Myocyte (in vitro differentiated cells): ENCODE results near the gene PPP1CB. TPM values are rescaled to one million over a fixed set of nuclear protein-coding genes. Genes with fewer than 3 reads are reported as not detected.
A peak's percentile ranks its signal among the peaks of the same experiment; 100 is the strongest.

ENCODE experiments used
- DNase-seq: peaks from one replicate; pipeline ENCODE4 v3.0.0-alpha.2; 2012; ENCODE audit warnings: low read depth
- total RNA-seq: library from RNA; depleted of rRNA; stranded (reverse); fragments of >200 nt; gene quantifications from 2 replicates; pipeline ENCODE4 v1.2.3, GENCODE V29; 2014

The PPP1CB gene
- total RNA-seq, 1 donor from 2014 or later = 270 TPM

DNA sequence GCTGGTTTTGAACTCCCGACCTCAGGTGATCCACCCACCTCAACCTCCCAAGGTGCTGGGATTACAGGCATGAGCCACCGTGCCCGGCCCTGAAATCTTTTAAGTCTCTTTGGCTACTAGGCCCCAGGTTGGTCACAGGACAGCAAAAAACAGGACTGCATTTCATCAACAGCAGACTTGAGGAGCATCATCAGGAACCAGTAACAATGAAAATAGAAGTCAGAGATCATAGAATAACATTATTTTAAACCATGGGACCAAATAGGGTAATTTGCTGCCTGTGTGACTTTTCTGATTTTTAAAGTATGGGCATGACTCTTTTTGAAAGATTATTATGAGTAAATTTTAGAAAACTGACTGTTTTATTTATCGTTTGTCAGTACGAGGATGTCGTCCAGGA lies 24.8 kb downstream of the PPP1CB start:
- DNase-seq = no peak

DNA sequence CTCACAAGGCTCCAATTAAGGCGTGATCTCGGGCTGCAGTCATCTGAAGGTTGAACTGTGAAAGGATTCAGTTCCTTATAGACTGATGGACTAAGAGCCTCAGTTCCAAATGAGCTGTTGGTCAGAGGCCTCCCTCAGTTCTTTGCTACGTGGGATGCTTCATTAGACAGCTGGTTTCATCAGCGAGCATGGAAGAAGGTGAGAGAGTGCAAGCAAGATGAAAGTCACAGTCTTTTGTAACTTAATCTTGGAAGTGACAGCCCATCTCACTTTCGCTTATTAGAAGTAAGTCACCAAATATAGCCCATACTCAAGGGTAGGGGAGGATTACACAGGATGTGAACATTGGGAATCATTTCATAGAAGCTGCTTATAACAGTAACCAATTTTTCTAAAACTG lies 26.8 kb downstream of the PPP1CB start:
- peak; percentile 62 for DNase-seq

DNA sequence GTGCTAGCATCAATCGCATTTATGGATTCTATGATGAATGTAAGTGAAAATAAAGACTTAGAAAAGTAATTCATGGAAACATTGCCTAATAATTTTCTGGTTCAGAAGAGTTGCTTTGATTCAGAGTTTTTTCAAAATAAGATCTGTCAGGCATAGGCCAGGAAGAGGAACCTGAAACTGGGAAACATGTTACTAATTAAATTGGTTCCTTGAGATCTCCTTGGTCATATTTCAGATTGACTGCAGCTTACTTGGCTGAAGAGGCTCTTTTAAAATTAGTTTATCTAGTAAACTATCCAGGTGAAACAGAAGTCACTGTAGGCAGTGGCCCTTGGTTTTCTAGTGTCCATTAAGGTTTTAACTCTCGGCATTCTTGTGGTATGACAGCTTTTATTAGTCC lies 27.4 kb downstream of the PPP1CB start:
- no peak for DNase-seq

DNA sequence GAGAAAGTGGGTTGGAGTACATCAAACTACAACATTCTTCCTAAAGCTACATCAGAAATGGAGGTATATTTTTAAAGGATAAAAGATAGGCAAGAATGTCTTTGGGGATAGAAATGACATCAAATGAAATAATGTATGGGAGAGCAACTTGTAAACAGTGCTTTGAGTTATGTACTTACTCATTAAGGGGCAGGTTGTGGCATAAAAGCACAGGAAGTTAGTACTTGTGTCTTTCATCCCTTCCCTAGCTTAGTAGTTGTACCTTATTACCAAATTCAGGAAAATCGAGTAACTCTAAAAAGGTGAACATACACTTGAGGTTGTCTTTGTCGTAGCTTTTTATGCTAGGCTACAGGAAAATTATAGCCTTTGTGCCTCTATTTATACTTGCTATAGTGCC lies 28.9 kb downstream of the PPP1CB start:
- no peak for DNase-seq

DNA sequence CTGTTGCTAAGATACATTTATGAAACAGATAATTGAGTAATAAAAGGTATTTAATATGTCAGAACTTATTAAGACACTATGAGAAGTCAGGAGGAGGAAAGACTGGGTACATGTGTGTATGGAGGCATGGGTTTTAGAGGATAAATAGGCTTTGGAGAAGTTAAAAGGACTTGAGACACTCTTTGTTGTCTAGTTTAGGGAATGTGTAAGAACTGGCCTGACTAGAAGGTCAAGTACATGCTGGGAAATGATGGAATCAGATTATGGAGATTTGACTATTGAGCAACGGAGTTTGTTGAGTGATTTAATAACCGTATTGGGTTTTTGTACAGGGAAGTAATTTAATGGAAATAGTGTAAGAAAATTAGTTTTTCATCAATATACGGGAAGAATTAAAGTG lies 30.8 kb downstream of the PPP1CB start:
- no peak for DNase-seq

DNA sequence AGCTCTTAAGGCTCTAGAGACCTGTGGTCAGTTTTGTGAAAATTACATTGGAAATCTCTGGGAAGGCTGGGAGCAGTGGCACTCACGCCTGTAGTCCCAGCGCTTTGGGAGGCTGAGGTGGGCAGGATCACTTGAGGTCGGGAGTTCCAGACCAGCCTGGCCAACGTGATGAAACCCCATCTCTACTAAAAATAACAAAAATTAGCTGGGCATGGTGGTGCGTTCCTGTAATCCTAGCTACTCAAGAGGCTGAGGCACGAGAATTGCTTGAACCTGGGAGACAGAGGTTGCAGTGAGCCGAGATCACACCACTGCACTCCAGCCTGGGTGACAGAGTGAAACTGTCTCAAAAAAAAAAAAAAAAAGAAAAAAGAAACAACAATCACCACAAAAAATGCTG lies 32.9 kb downstream of the PPP1CB start:
- peak; percentile 7 for DNase-seq

DNA sequence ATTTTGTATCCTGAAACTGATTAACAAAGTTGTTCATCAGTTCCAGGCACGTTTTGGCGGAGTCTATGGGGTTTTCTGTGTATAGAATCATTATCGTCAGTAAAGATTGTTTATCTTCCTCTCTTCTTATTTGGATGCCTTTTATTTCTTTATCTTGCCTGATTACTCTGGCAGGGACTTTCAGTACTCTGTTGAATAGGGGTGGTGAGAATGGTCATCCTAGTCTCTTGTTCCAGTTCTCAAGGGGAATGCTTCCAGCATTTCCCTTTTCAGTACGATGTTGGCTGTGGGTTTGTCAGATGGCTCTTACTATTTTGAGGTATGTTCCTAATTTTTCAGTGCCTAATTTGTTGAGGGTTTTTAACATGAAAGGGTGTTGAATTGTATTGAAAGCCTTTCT lies 45.0 kb downstream of the PPP1CB start:
- DNase-seq = no peak

DNA sequence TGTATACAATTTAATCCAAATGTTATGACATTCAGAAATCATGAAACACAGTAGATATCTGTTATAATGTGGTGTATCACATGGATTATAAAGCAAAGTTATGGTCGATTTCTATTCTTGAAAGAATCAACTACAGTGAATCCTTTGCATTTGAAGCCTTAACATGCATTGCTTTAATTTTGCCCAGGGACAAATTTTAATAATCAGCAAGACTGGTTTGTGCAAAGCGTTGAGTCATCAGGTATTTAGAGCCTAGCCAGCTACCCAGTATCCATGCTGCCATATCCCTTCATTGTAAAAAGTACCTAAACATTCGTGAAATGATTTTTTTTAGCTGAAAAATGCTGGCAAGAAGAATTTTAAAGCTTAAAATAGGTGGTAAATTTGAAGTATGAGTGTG lies 50.1 kb downstream of the PPP1CB start:
- peak; percentile 14 for DNase-seq

DNA sequence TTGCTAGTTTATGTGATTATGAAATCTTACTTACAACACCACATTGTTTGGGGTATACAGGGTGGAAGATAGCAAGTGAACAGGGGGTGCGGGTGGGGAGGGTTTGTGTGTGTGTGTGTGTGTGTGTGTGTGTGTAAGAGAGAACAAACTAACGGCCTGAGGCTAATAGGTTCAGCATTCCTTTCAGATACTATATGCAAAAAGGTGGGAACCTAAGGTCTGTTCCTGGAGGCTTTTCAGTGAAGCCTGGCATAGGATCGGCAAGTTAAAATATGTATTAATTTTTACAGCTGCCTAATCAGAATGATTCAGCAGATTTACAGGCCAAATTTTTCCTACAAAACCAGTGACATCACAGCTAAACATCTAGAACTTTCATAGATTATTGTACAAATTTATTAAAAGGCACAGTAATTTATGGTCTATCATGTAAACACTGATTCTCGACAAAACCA lies 51.4 kb downstream of the PPP1CB start:
- peak; percentile 14 for DNase-seq

DNA sequence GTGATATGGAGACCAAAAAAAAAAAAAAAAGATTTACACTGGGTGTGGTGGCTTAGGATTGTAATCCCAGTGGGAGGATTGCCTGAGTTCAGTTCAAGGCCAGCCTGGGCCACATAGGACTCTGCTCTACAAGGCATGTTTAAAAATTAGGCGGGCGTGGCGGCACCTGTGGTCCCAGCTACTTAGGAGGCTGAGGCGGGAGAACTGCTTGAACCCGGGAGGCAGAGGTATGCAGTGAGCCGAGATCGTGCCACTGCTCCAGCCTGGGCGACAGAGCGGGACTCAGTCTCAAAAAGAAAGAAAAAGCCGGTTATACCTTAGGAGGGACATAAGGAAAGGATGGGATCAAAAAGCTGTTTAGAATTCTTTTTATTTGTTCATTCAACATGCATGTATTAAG lies 58.3 kb downstream of the PPP1CB start:
- no peak for DNase-seq

DNA sequence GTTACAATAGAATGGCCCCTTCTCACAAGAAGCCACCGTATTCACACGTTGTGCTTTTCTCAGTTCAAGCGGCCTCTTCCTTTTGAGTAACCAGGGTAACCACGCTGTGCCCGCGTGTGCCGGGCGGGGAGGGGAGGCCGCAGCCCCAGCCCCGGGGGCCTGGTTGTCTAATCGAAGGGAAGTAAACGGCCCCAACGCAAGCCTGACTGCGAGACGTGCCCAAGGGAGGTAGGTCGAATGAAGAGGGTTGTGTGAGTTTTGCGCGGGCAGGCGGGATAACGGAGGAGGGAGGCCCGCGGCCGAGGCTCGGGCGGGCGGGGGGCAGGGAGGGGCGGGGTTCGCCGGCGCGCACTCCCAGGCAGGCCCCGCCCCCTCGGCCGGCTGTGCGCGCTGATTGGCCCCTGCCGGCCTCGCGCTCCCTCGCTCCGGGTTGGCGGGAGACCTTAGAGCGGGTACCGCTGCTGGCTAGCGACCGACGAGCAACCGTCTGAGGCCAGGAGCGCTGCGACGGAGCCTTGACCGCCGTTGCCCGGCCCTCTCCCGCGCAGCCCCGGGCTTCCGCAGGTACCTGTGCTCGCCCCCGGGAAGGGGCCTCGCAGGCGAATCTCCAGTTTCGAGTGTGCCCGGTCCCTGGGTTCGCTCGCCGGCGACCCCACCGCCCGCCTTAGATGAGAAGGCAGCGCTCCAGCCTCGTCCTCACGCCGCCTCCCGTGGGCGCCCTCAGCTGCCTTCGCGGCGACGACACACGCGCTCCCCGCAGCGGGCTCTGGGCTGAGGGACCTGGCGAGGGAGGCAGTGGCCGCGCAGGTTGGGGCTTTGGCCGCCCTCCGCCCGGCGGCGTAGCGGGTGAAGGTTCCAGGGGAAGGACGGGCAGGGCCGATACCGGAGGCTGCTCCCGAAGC lies 59.0 kb downstream of the PPP1CB start, which contains the start of gene SPDYA:
Gene SPDYA, plus strand, starts transcription at position 451 of the 902 bp plus-strand sequence. CDS start 5,181 bp downstream, outside the sequence.
- DNase-seq = peak; percentile 3

DNA sequence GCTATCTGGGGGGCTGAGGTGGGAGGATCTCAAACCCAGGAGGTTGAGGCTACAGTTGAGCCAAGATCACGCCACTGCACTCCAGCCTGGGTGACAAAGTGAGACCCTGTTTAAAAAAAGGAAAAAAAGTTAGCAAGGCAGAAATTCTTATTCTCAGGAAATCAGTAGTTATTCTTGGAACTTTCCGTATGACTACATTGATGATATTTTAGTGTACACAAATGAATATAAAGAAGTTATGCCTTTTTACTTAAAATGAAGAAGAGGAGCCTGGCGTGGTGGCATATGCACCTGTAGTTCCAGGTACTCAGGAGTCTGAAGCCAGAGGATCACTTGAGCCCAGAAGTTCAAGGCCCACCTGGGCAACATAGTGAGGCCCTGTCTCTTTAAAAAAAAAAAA lies 66.4 kb downstream of the PPP1CB start:
- no peak for DNase-seq

DNA sequence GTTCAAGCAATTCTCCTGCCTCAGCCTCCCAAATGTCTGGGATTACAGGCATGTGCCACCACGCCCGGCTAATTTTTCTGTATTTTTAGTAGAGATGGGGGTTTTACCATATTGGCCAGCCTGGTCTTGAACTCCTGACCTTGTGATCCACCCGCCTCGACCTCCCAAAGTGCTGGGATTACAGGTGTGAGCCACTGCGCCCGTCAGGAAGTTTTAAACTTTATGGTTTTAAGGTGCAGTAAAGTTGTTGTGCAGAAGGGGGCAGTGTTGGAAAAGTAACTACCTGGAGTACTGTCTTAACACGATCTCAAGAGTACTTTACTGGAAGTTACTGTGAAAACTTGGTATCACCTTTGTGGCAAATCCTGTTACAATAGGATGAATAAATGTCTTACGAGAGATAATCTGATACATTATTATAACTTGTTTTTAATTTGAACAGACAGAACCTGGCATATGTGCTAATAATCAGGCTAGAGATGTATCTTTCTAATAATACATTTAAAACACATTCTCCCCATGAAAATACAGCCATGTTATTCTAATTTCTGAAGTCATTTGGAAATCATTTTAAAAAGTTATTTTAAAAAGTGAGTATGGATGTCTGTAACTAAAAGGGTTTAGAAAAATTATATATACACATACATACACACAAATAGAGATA lies 69.8 kb downstream of the PPP1CB start:
- peak; percentile 60 for DNase-seq

DNA sequence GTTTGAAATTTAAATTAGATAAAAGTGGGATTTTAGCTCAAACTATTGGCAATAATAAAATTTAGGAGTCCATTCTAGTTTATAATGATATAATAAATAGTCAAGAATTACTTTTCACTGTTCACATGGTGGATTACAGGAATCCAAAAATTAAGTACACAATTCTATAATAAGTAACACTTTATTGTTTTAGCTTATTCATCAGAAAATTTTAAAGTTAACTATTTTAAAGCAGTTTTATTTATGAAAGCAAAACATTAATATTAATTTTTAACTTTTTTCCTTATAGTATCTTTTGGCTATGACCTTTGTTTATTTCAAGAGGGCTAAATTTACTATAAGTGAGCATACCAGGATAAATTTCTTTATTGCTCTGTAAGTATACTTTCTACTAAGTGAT lies 70.4 kb downstream of the PPP1CB start:
- DNase-seq = no peak

DNA sequence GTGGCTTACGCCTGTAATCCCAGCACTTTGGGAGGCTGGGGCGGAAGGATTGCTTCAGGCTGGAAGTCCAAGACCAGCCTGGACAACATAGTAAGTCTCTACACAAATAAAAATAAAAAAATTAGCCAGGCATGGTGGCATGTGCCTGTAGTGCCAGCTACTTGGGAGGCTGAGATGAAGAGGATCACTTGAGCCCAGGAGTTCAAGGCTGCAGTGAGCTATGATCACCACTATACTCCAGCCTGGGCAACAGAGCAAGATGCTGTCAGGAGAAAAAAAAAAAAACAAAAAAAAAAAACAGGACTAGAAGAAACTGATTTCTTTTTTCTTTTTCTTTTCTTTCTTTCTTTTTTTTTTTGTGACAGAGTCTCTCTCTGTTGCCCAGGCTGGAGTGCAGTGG lies 72.6 kb downstream of the PPP1CB start:
- DNase-seq = no peak

DNA sequence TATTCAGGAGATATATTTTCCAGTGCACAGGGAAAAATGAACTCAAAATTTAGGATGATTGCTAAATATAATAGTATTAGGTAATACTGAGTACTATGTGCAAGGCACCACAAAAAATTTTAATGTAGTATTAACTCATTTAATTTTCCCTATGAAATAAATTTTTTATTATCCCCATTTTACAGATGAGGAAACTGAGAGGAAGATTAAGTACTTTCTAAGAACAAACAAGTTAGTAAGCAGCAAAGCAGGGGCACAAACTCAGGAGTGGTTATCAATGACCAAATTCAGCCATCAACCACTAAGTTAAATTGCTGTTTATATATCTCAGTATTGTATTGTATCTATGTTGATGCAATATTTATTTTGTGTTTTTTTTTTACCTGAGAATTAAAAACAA lies 73.2 kb downstream of the PPP1CB start:
- DNase-seq = no peak

DNA sequence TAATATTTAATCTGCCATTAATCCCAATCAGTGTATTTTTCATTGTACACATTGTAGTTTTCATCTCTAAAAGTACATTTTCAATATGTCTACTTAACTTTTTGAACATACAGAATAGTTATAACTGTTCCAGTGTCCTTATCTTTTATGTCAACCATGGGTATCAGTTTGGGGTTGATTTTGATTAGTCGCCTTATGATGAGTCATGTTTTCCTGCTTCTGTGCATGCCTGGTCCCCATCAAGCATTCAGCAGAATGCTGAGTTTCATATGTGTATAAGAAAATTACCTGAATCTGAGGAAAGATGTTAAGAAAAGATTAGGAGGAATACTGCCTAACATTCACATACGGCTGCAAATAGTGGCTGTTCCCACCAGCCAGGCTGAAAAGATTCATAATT lies 76.8 kb downstream of the PPP1CB start:
- DNase-seq = no peak

DNA sequence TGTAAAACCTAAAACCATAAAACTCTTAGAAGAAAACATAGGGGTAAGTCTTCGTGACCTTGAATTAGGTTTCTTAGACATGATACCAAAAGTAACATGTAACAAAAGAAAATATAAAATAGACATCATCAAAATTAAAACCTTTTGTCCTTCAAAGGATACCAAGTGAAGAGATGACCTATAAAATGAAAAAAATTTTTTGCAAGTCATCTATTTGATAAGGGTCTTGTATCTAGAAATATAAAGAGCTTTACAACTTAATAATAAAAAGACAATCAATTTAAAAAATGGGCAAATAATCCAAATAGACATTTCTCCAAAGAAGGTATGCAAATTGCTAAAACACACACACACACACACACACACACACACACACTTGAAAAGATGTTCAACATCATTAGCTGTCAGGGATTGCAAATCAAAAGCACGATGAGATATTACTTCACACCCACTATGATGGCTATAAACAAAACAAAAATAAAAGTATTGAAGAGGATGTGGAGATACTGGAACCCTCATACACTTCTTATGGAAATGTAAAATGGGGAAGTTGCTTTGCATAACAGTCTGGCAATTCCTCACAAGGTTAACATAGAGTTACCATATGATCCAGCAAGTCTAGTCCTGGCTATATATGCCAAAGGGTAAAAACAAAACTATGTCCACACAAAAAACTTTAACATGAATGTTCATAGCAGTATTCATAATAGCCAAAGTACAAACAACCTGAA lies 82.3 kb downstream of the PPP1CB start:
- DNase-seq = no peak

DNA sequence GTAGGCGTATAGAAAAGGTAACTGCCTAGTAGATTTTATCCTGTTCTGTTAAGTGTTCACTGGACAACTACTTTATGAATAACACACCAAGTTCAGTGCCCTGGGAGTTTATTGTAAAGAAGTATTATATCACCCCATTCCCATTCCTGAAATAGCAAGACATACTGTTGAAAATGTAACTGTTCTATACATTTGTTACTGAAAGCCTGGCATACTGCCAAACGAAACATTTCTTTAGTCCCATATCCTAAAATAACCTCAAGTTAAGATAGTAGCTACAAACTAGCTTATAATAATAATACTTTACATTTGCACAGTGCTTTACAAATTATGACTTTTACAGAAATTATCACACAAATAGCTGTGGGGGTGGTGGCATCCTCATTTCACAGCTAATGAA lies 84.2 kb downstream of the PPP1CB start:
- no peak for DNase-seq

DNA sequence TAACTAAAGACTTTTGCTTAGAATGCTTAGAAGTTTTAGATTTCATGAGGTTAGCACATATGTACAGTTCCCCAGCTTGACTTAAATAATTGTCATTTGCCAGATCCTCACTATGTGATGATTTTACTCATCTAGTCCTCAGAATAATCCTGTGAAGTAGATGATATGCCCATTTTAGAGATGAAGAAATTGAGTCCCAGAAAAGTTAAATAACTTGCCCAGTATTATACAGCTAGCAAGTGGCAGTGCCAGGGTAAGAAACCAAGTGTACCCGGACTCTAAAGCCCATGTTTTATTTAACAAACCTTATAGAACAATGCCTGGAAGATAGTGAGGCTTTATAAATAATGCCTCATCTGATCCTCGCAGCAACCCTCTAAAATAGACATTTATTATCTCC lies 87.3 kb downstream of the PPP1CB start:
- no peak for DNase-seq

DNA sequence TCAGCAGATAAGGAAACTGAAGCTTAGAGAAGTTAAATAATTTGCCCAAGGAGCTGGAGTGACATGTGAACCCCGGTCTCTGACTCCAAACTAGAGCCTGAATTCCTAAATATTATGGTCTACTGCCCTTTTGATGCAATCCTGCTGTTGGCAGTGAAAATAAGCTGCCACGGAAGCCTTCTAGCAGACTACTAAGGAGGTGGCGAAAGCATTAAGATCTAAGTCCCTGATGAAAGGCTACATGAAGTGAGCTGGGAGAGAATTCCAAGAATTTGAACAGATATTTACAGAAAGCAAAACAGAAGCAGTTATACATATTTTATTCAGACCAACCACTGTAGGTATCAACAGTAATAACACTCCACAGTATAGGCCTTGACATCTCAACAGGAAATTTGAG lies 90.4 kb downstream of the PPP1CB start:
- no peak for DNase-seq
